Measurements from ENCODE around the gene WDPCP. TPM values are rescaled to one million over a fixed set of nuclear protein-coding genes. Genes with fewer than 3 reads are reported as not detected.

Gene WDPCP
- 3.5 to 5.0 TPM (median 3.6 TPM) in 5 replicates for total RNA-seq (2022; extraction: Qiagen RNA extraction)

GRCh38 chr2:63588385-63589147, at the start of gene WDPCP, which contains the start of gene MDH1:
Gene WDPCP, minus strand, starts transcription at chr2:63588477. Its CDS starts 206 bp downstream, at chr2:63588271.
Gene MDH1, plus strand, starts transcription at chr2:63588963. Its CDS starts 81 bp downstream, at chr2:63589044.

Other genes starting within 250 kb of the WDPCP start
- 232 to 245 TPM (median 244 TPM) in 5 replicates for gene MDH1, start 486 bp upstream of the WDPCP start, total RNA-seq (2022; extraction: Qiagen RNA extraction)